ENCODE results near the gene MCOLN1. TPM values are rescaled to one million over a fixed set of nuclear protein-coding genes. Genes with fewer than 3 reads are reported as not detected.

Gene MCOLN1
- polyA plus RNA-seq, 1 donor (not counting 4 experiments of a cell fraction or from before 2014, with no cell fraction given), result 14.0 TPM

- FAIRE-seq, result no peak
- no peak for DNase-seq (ENCODE audit: low read depth, low spot score)
Observed at GRCh38 chr19:7497292-7497691, 25.1 kb upstream of the MCOLN1 start.

DNA sequence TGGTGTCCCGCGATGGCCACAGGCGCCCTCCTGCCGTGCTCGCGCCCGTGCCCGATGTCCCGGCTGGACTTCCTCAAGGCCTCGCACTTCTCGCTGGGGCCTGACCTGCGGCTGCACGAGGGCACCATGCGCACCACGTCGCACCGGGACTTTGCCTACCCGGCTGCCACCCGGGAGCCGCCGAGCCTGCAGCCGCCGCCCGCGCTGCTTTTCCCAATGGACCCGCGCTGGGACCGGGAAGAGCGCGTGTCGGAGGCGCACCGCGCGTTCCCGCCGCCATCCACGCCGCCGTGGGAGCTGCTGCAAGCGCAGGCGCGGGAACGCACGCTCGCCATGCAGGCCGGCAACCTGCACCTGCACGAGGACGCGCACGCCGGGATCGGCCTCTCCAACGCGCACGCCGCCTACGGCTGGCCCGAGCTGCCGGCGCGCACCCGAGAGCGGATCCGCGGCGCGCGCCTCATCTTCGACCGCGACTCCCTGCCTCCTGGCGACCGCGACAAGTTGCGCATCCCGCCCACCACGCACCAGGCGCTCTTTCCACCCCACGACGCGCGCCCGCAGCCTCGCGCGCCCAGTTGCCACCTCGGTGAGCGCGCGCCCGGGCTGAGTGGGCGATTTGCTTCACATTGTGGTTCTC is 21.5 kb upstream of the MCOLN1 start:
- H3K9ac ChIP-seq (ENCODE audit: control insufficient read depth, extremely low read depth, insufficient read depth, low read length), result no peak overlapping the region
- peaks cover 2% of the 10 kb centered on the region for H3K4me1 ChIP-seq (ENCODE audit: control insufficient read depth, extremely low read depth, insufficient read depth, low read length)
- H3K27me3 ChIP-seq (ENCODE audit: control insufficient read depth, extremely low read depth, insufficient read depth, low read length), result peaks cover 10% of the 10 kb centered on the region
- no peaks in the 10 kb centered on the region for H3K36me3 ChIP-seq (ENCODE audit: control insufficient read depth in 2 of 2, extremely low read depth in 1 of 2, insufficient read depth in 2 of 2, low read length in 2 of 2)
- H3K27ac ChIP-seq (ENCODE audit: control insufficient read depth, insufficient read depth, low read length), result no peak overlapping the region
- H3K9me3 ChIP-seq (ENCODE audit: control insufficient read depth, low read depth, low read length), result no peaks in the 10 kb centered on the region
- H3K4me2 ChIP-seq (ENCODE audit: control insufficient read depth, extremely low read depth, insufficient read depth, low read depth, low read length), result peak overlapping the region; percentile 35
- TF ChIP-seq CTCF (optimal IDR thresholded peaks at IDR 0.05 in 1 of 3, IDR thresholded peaks at IDR 0.05 in 1 of 3, conservative IDR thresholded peaks at IDR 0.05 in 1 of 3; ENCODE audit: extremely low read depth in 1 of 3, insufficient read depth in 2 of 3, low read length in 3 of 3), result no peak
- no peak for TF ChIP-seq EZH2 (IDR thresholded peaks at IDR 0.05; ENCODE audit: low read length)
- H3K9me1 ChIP-seq (ENCODE audit: control insufficient read depth, extremely low read depth, insufficient read depth, low read length), result no peaks in the 10 kb centered on the region
- no peak for DNase-seq (ENCODE audit: low read depth, low spot score)
- H3K79me2 ChIP-seq (ENCODE audit: control insufficient read depth, insufficient read depth, low read length), result no peaks in the 10 kb centered on the region
- FAIRE-seq, result no peak
- dilution Hi-C loops (cut with MboI; ENCODE audit: extremely low pct_ligation_motif_present, low sequenced_read_pairs), result no loop called here
- peak overlapping the region; percentile 37 for H2AFZ ChIP-seq (ENCODE audit: control insufficient read depth, low read length)
- H4K20me1 ChIP-seq (ENCODE audit: control insufficient read depth, extremely low read depth, insufficient read depth, low read length), result no peaks in the 10 kb centered on the region
- peak overlapping the region in 2 of 3 experiments; percentile 7 to 28 for H3K4me3 ChIP-seq (ENCODE audit: control insufficient read depth in 2 of 3, extremely low read depth in 1 of 3, insufficient read depth in 2 of 3, low read depth in 1 of 3, low read length in 3 of 3)

More at GRCh38 chr19:7497292-7497691, 25.1 kb upstream of the MCOLN1 start:
- H3K4me1 ChIP-seq (ENCODE audit: control insufficient read depth, extremely low read depth, insufficient read depth, low read length), result peaks cover 8% of the 10 kb centered on the region
- no peaks in the 10 kb centered on the region for H3K9me1 ChIP-seq (ENCODE audit: control insufficient read depth, extremely low read depth, insufficient read depth, low read length)
- dilution Hi-C loops (cut with MboI; ENCODE audit: extremely low pct_ligation_motif_present, low sequenced_read_pairs), result no loop called here
- TF ChIP-seq CTCF (optimal IDR thresholded peaks at IDR 0.05 in 1 of 3, IDR thresholded peaks at IDR 0.05 in 1 of 3, conservative IDR thresholded peaks at IDR 0.05 in 1 of 3; ENCODE audit: extremely low read depth in 1 of 3, insufficient read depth in 2 of 3, low read length in 3 of 3), result peak; percentile 13 to 35 (median 27)
- TF ChIP-seq EZH2 (IDR thresholded peaks at IDR 0.05; ENCODE audit: low read length), result no peak
- no peak overlapping the region for H3K9ac ChIP-seq (ENCODE audit: control insufficient read depth, extremely low read depth, insufficient read depth, low read length)
- no peaks in the 10 kb centered on the region for H3K9me3 ChIP-seq (ENCODE audit: control insufficient read depth, low read depth, low read length)
- no peak overlapping the region for H3K4me2 ChIP-seq (ENCODE audit: control insufficient read depth, extremely low read depth, insufficient read depth, low read depth, low read length)
- no peak overlapping the region for H3K4me3 ChIP-seq (ENCODE audit: control insufficient read depth in 2 of 3, extremely low read depth in 1 of 3, insufficient read depth in 2 of 3, low read depth in 1 of 3, low read length in 3 of 3)
- H3K79me2 ChIP-seq (ENCODE audit: control insufficient read depth, insufficient read depth, low read length), result no peaks in the 10 kb centered on the region
- H3K36me3 ChIP-seq (ENCODE audit: control insufficient read depth in 2 of 2, extremely low read depth in 1 of 2, insufficient read depth in 2 of 2, low read length in 2 of 2), result no peaks in the 10 kb centered on the region
- H3K27ac ChIP-seq (ENCODE audit: control insufficient read depth, insufficient read depth, low read length), result no peak overlapping the region
- H4K20me1 ChIP-seq (ENCODE audit: control insufficient read depth, extremely low read depth, insufficient read depth, low read length), result no peaks in the 10 kb centered on the region
- H3K27me3 ChIP-seq (ENCODE audit: control insufficient read depth, extremely low read depth, insufficient read depth, low read length), result peaks cover 10% of the 10 kb centered on the region
- no peak overlapping the region for H2AFZ ChIP-seq (ENCODE audit: control insufficient read depth, low read length)

All from keratinocyte (primary cell).